Hepatic stellate cell (primary cell): ENCODE measurements around the gene FAT3.

Experiments
- DNase-seq: peaks from one replicate; pipeline ENCODE4 v3.0.0; 2011; ENCODE audit warnings: low spot score

Gene FAT3

DNA sequence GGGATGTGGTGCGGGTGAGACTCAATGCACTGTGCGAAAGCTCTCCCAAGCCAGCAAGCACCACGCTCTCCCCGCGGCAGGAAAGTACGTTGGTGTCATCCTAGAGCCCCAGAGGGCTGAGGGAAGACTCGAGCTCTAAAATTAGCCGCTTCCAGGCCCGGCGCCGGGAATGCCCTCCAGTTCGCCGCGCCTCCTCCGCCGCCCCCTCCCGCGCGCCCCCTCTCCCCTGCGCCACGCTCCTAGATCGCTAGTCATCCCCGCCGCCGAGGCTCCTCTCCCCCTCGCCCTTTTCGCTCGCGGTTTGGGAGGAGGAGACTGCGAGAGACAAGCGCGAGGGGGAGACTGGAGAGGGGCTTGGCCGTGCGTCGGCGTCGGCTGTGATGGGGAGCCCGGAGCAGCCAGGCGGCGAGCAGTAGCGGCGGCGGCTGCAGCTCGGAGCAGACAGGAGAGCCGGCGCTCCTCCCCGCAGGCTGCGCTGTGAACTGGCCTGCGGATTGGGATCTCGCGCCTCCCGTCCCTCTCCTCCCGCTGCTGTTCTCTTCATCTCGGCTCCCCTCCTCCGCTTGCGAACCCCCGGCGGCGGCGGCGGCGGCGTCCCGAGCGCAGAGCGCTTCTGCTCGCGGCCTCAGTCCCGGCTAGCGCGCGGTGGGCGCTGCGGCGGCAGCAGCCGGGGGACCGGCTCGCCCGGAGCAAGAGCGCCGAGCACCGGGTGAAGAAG lies at the start of gene FAT3:
FAT3 (plus strand) TSS at position 412 of the 718 bp plus-strand sequence. CDS start 127,295 bp downstream, outside the sequence.
- DNase-seq, result peak; percentile 63

- no peak for DNase-seq
These were observed 45.5 kb upstream of the FAT3 start for GRCh38 chr11:92179017-92179670.

- no peak for DNase-seq
These were observed 44.4 kb upstream of the FAT3 start for GRCh38 chr11:92180226-92180625.

GRCh38 chr11:92180664-92181251 lies 43.9 kb upstream of the FAT3 start:
- peak; percentile 5 for DNase-seq

- DNase-seq, result no peak
These were observed 33.9 kb upstream of the FAT3 start for GRCh38 chr11:92190535-92191206.

- DNase-seq, result no peak
These were observed 32.5 kb upstream of the FAT3 start for GRCh38 chr11:92192141-92192540.

GRCh38 chr11:92198268-92198667 lies 26.4 kb upstream of the FAT3 start:
- DNase-seq, result no peak

- DNase-seq, result no peak
These were observed 24.6 kb upstream of the FAT3 start for GRCh38 chr11:92199991-92200390.

DNA sequence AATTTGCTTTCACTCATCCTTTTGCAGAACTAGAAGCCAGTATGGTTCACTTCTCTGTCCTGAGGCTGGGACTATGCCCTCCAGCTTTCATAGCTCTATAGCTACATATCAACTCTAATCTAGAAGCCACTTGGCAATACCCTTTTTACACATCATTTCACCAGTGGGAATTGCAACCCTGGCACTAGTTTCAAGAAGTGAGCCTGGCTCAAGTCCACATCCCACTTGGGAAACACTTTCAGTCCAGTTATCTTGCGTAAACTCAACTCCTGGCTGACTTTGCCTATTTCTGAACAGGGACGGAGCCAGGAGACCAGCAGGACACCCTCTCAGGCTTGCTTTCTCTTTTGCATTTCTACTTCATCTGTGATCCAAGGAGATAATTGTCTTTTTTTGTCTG lies 19.9 kb upstream of the FAT3 start:
- DNase-seq, result no peak

DNA sequence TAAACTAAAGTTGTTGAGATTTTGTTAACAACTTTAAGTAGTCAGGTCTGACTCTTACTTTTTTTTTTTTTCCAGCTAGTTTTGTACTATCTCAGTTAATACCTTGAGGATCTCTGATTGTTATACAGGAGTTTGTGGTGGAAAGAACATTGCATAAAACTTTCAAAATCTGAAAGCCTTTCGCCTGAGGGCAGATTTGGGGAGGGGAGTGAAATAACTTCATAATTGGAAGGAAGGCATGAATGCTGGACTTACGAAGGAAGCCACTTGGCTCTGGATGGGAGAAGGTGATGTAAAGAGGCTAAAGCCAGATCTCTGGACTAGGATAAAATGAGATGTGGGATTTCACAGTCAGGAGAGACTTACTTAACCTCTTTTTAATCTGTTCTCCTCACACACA lies 18.2 kb upstream of the FAT3 start:
- no peak for DNase-seq

DNA sequence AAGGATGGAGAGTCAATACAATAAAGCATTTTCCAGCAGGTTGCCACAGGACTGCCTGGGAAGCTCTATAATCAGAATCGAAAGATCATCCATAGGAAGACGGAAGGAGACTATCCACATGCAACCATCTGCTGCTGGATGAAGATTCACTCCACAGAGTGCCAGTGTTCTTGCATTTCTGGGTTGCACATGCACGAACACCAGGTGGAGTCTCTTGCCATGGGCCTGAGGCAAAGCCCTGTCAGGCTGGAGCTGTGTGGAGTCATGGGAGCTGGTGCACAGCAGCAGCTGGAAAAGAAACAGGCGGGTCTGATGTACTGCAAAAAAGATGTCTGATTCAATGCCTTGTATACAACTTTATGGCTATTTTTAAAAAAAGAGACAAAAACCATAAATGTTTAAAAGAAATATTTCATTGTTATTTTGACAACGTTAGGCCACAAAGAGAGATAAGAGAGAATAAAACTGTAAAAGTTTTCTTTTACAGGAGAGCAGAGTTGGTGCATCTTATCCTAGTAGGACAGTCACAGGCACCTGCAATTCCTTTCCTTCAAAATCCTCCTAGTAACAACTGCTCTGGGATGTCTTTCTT lies 12.9 kb upstream of the FAT3 start:
- DNase-seq, result peak; percentile 24

GRCh38 chr11:92212530-92212929 lies 12.1 kb upstream of the FAT3 start:
- no peak for DNase-seq

DNA sequence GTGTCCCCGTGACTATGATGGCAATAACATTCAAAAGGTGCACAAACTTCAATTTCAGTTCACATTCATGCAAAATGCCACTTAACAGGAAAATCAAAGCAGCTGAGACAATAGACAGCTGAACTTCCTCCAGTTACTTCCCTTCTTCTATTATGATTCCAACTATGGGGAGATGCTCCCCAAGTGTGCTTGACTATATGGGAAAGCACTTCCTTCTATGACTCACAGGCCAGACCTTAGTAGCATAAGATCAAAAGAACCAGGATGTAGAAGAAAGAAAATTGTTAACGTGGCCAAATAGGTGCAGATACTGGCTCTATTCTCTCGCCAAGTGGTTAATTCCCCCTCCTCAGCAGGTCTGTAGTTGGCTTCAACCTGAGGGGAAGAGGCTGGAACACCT lies 7.8 kb upstream of the FAT3 start:
- no peak for DNase-seq

- no peak for DNase-seq
These were observed 5.1 kb upstream of the FAT3 start for GRCh38 chr11:92219476-92219875.

DNA sequence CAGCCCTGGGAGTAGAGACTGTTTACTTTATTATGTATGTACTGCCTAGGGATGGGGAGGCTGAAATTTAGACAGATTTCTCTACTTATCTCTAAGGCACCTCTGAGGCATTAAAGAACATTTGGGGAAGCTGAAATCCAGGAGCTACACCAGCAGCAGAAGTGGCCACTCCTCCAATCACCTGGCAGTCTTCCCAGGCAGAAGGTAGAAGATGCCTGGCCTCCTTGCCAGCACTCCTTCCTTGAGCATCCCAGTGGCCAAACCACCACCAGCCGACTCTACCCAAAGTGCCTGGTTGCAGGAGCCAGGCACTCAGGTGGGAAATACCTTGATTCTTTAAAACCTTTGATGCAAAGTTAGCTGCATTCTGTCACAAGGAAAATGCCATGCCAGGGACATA lies 1.9 kb upstream of the FAT3 start:
- DNase-seq, result no peak

- DNase-seq, result no peak
These were observed 588 bp upstream of the FAT3 start for GRCh38 chr11:92224054-92224406.

DNA sequence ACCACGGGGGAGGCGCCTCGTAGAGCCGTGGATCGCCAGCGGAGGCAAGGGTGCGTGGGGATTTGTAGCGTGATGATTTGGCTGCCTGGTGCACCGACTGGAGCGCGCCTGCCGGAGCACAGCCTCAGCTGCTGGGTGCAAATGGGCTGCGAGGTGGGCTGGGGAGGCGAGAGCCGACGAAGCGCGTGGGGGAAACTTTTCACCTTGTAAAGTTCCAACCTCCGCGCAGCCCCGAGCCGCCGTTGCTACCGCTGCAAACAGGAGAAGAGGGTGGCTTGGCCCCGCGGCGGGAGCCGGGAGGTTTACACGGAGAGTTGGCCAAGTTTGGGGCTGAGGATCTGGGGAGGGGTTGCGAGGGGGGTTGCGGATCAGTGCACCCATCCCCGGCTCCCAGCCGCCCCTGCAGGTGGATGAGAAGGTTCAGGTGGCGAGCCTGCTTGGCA lies 528 bp downstream of the FAT3 start:
- peak; percentile 5 for DNase-seq

DNA sequence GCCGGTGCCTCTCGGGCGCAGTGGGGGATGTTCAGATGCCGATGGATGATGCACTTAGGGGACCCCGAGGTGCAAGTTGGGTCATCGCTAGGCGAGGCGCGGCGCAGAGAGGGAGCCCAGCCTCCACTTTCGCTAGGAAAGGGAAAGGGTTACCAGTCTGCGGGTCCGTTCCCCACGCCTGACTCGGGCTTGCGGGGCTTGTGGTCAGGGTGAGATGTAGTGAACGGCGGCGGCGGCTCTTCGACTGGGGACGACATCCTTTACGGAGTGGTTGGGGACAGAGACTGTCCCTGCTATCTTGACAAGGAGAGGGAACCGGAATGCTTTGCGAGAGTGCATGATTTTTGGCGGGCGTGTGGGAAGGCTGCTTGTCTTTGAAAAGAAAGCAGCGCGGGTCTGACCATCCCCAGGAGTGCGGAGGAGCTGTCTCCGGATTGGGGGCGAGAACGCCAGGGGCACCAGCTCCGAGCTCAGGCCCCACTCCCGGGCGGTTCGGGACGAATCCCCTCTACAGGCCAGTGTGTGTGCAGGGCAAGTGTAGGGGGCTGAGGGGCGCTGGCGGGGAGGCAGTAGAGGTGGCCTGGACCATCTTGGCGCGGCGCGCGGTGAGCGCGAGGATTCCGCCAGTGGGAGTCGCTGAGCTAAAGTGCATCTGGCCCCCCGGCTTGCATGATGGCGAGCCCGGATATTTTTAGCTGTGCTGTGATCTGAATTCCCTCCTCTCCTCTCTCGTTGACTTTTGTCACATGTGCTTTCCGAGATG lies 1.1 kb downstream of the FAT3 start:
- peak; percentile 34 for DNase-seq

- peak; percentile 28 for DNase-seq
These were observed 2.0 kb downstream of the FAT3 start for GRCh38 chr11:92226331-92227229.

- peak; percentile 7 for DNase-seq
These were observed 2.7 kb downstream of the FAT3 start for GRCh38 chr11:92227230-92227814.
